H9 (cell line): ENCODE results near the gene COLEC12. TPM values are rescaled to one million over a fixed set of nuclear protein-coding genes. Genes with fewer than 3 reads are reported as not detected.

Experiments used
- DNase-seq: peaks from one replicate; pipeline ENCODE4 v3.0.0-alpha.2; 2017
- H2AFZ ChIP-seq: one replicate; pipeline ENCODE4 v1.6.1; 2013; ENCODE audit warnings: mild to moderate bottlenecking, low read length, control low read depth, moderate library complexity
- H2AK5ac ChIP-seq: 2 replicates; pipeline ENCODE4 v1.6.1; 2013; ENCODE audit warnings: low read length, control low read depth, mixed read lengths; ENCODE audit not compliant: insufficient read length
- H2BK120ac ChIP-seq: one replicate; pipeline ENCODE4 v1.6.1; 2013; ENCODE audit warnings: low read depth, mild to moderate bottlenecking, low read length, control low read depth, inconsistent platforms; ENCODE audit not compliant: poor library complexity, severe bottlenecking
- H2BK12ac ChIP-seq: 2 replicates; pipeline ENCODE4 v1.6.1; 2013; ENCODE audit warnings: low read length, control low read depth, mixed read lengths, low read depth; ENCODE audit not compliant: insufficient read length
- H2BK15ac ChIP-seq: 2 replicates; pipeline ENCODE4 v1.6.1; 2013; ENCODE audit warnings: low read depth, low read length, control low read depth
- H2BK20ac ChIP-seq: one replicate; pipeline ENCODE4 v1.6.1; 2013; ENCODE audit warnings: low read depth, mild to moderate bottlenecking, low read length, control low read depth, inconsistent platforms; ENCODE audit not compliant: poor library complexity, severe bottlenecking
- H2BK5ac ChIP-seq: 2 replicates; pipeline ENCODE4 v1.6.1; 2013; ENCODE audit warnings: low read length, control low read depth, mixed read lengths; ENCODE audit not compliant: insufficient read length
- H3K14ac ChIP-seq: 2 replicates; pipeline ENCODE4 v1.6.1; 2013; ENCODE audit warnings: low read length, control low read depth; ENCODE audit not compliant: insufficient read depth
- H3K18ac ChIP-seq: 2 replicates; pipeline ENCODE4 v1.6.1; 2013; ENCODE audit warnings: low read depth, mild to moderate bottlenecking, mixed read lengths, low read length, control low read depth; ENCODE audit not compliant: insufficient read length
- H3K23ac ChIP-seq: 2 replicates; pipeline ENCODE4 v1.6.1; 2013; ENCODE audit warnings: low read length, control low read depth, mixed read lengths, low read depth; ENCODE audit not compliant: insufficient read length
- H3K23me2 ChIP-seq: 2 replicates; pipeline ENCODE4 v1.6.1; 2013; ENCODE audit warnings: low read depth, mild to moderate bottlenecking, mixed read lengths, low read length, control low read depth; ENCODE audit not compliant: insufficient read length, poor library complexity, severe bottlenecking
- H3K27ac ChIP-seq: 2 replicates; pipeline ENCODE4 v1.5.1; 2013; ENCODE audit warnings: low read length, control low read depth, mixed read lengths, low read depth; ENCODE audit not compliant: insufficient read length
- H3K27me3 ChIP-seq: 2 replicates; pipeline ENCODE4 v1.6.1; 2013; ENCODE audit warnings: low read length, control low read depth, inconsistent platforms; ENCODE audit not compliant: insufficient read depth
- H3K4ac ChIP-seq: 2 replicates; pipeline ENCODE4 v1.6.1; 2013; ENCODE audit warnings: low read depth, mild to moderate bottlenecking, control low read depth, inconsistent platforms, low read length, moderate library complexity
- H3K4me1 ChIP-seq: 2 replicates; pipeline ENCODE4 v1.6.1; 2013; ENCODE audit warnings: low read length, control low read depth, inconsistent platforms; ENCODE audit not compliant: insufficient read depth
- H3K4me2 ChIP-seq: 2 replicates; pipeline ENCODE4 v1.6.1; 2013; ENCODE audit warnings: low read length, control low read depth, mixed read lengths; ENCODE audit not compliant: insufficient read length, insufficient read depth
- H3K56ac ChIP-seq: 2 replicates; pipeline ENCODE4 v1.6.1; 2013; ENCODE audit warnings: low read depth, mild to moderate bottlenecking, mixed read lengths, low read length, control low read depth; ENCODE audit not compliant: insufficient read length
- H3K79me1 ChIP-seq: 2 replicates; pipeline ENCODE4 v1.6.1; 2013; ENCODE audit warnings: low read depth, mild to moderate bottlenecking, moderate library complexity, low read length, control low read depth, inconsistent platforms; ENCODE audit not compliant: insufficient read depth, poor library complexity, severe bottlenecking
- H3K79me2 ChIP-seq: 2 replicates; pipeline ENCODE4 v1.6.1; 2013; ENCODE audit warnings: low read length, control low read depth, inconsistent platforms; ENCODE audit not compliant: insufficient read depth
- H3K9ac ChIP-seq: 2 replicates; pipeline ENCODE4 v1.6.1; 2013; ENCODE audit warnings: low read length, control low read depth, mixed read lengths; ENCODE audit not compliant: insufficient read length; ENCODE audit errors: extremely low read depth
- H3K9me3 ChIP-seq: one replicate; pipeline ENCODE4 v1.6.1; 2013; ENCODE audit warnings: low read depth, low read length, inconsistent platforms; ENCODE audit not compliant: control insufficient read depth
- H3T11ph ChIP-seq: one replicate; pipeline ENCODE4 v1.6.1; 2013; ENCODE audit warnings: mild to moderate bottlenecking, low read length, control low read depth, inconsistent platforms
- H4K20me1 ChIP-seq: one replicate; pipeline ENCODE4 v1.6.1; 2013; ENCODE audit not compliant: control insufficient read depth, insufficient read length, insufficient read depth
- H4K5ac ChIP-seq: 2 replicates; pipeline ENCODE4 v1.6.1; 2013; ENCODE audit warnings: low read depth, mild to moderate bottlenecking, mixed read lengths, low read length, control low read depth; ENCODE audit not compliant: insufficient read length
- H4K8ac ChIP-seq: replicated peaks from 2 replicates; pipeline ENCODE4 v1.6.1; 2013; ENCODE audit warnings: low read length, control low read depth, mixed read lengths, low read depth; ENCODE audit not compliant: insufficient read length
- H4K91ac ChIP-seq: 2 replicates; pipeline ENCODE4 v1.6.1; 2013; ENCODE audit warnings: low read depth, mild to moderate bottlenecking, moderate library complexity, mixed read lengths, low read length, control low read depth; ENCODE audit not compliant: insufficient read length
- H3K27ac Mint-ChIP-seq, 3 experiments: 2 replicates in 2 of 3; 3 replicates in 1 of 3; pipeline ENCODE4 v1.8.0; 2020 to 2021; ENCODE audit warnings: mixed read lengths in 3 of 3, mild to moderate bottlenecking in 1 of 3, moderate library complexity in 1 of 3
- H3K27me3 Mint-ChIP-seq: 2 replicates; pipeline ENCODE4 v1.8.0; 2021; ENCODE audit warnings: low read depth, mild to moderate bottlenecking, moderate library complexity, mixed read lengths
- H3K36me3 Mint-ChIP-seq, 3 experiments: 2 replicates in 2 of 3; 3 replicates in 1 of 3; pipeline ENCODE4 v1.8.0; 2020 to 2021; ENCODE audit warnings: low read depth in 3 of 3, mixed read lengths in 3 of 3; ENCODE audit not compliant: insufficient read depth in 1 of 3
- H3K4me1 Mint-ChIP-seq, 2 experiments: 2 replicates each; pipeline ENCODE4 v1.8.0; 2020; ENCODE audit warnings: mixed read lengths in 2 of 2
- H3K4me3 Mint-ChIP-seq, 2 experiments: 2 replicates in 1 of 2; 3 replicates in 1 of 2; pipeline ENCODE4 v1.8.0; 2020 to 2021; ENCODE audit warnings: mild to moderate bottlenecking in 2 of 2, mixed read lengths in 2 of 2, moderate library complexity in 1 of 2
- H3K9me3 Mint-ChIP-seq, 2 experiments: 2 replicates in 1 of 2; 3 replicates in 1 of 2; pipeline ENCODE4 v1.8.0; 2020; ENCODE audit warnings: mild to moderate bottlenecking in 2 of 2, mixed read lengths in 2 of 2, moderate library complexity in 1 of 2
- WGBS: extraction: QIAGEN DNeasy Blood & Tissue Kit; methylation state at CpG from one replicate; pipeline ENCODE4 v1.1.7; 2013; ENCODE audit warnings: missing lambda C conversion rate, low lambda C conversion rate, mixed read lengths; ENCODE audit not compliant: insufficient read length; ENCODE audit errors: extremely low coverage; 5-methylcytosine and 5-hydroxymethylcytosine counted together
- total RNA-seq: library from RNA; stranded (reverse); gene quantifications from 2 replicates; pipeline ENCODE4 v1.2.1, GENCODE V29; 2021
- TF ChIP-seq, protein P1 (sequence below): fragments of 200-600 bp; sonication (generic); conservative IDR thresholded peaks from 3 replicates; pipeline ENCODE4 v1.8.0; 2021; ENCODE audit warnings: antibody characterized with exemption, mild to moderate bottlenecking

COLEC12 gene
- total RNA-seq, 1 experiment from 2014 or later: 0.70 TPM

DNA sequence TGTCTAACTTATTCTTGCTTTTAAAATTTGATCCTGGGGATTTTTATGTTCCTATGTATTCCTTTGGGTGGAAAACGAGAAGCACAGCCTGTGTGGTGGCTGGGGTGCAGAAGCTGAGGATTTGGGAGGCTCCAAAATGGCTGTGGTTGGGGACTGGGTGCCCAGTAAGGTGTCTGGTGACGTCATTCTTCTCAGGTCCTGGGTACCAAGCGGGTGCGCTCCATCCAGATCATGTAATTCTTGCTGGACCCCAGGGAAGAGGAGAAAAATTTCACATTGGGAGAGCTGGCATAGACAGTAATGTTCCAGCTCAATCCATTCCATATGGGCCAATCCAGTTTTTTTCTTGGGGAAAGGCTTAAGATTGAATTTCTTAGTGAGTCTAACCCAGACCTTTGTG lies 171.6 kb downstream of the COLEC12 start:
- WGBS: no CpG with 5 or more reads among the region's 4 CpGs
- no peak overlapping the region for H2BK15ac ChIP-seq

More for the DNA sequence above, 171.6 kb downstream of the COLEC12 start:
- Histone ChIP-seq H3K79me1 (no peaks in the 10 kb centered on the region), H3T11ph (no peak overlapping the region), H2BK5ac (no peak overlapping the region), H4K20me1 (no peaks in the 10 kb centered on the region), H3K9ac (no peak overlapping the region), H4K8ac (no peak overlapping the region), H3K4me1 (no peaks in the 10 kb centered on the region), H2BK12ac (no peak overlapping the region), H3K27me3 (no peaks in the 10 kb centered on the region), H3K23ac (no peak overlapping the region), H3K9me3 (no peaks in the 10 kb centered on the region), H3K79me2 (no peaks in the 10 kb centered on the region), H2AK5ac (no peak overlapping the region), H4K5ac (no peak overlapping the region), H3K23me2 (no peaks in the 10 kb centered on the region), H3K18ac (no peak overlapping the region), H2BK120ac (no peak overlapping the region), H2AFZ (no peak overlapping the region), H3K4ac (no peak overlapping the region), H3K56ac (no peak overlapping the region), H3K4me2 (no peak overlapping the region), H2BK20ac (no peak overlapping the region), H3K27ac (no peak overlapping the region), H4K91ac (no peak overlapping the region), H3K14ac (no peak overlapping the region)
- Mint-ChIP-seq H3K9me3 (no peaks in the 10 kb centered on the region), H3K4me3 (no peak overlapping the region), H3K27ac (no peak overlapping the region), H3K27me3 (peaks cover 2% of the 10 kb centered on the region; the same call in 1 of the 2 replicates), H3K4me1 (peaks cover 0 to 6% of the 10 kb centered on the region in 2 experiments; a peak in 1 of 4 replicates), H3K36me3 (no peaks in the 10 kb centered on the region)
- TF ChIP-seq, protein P1, sequence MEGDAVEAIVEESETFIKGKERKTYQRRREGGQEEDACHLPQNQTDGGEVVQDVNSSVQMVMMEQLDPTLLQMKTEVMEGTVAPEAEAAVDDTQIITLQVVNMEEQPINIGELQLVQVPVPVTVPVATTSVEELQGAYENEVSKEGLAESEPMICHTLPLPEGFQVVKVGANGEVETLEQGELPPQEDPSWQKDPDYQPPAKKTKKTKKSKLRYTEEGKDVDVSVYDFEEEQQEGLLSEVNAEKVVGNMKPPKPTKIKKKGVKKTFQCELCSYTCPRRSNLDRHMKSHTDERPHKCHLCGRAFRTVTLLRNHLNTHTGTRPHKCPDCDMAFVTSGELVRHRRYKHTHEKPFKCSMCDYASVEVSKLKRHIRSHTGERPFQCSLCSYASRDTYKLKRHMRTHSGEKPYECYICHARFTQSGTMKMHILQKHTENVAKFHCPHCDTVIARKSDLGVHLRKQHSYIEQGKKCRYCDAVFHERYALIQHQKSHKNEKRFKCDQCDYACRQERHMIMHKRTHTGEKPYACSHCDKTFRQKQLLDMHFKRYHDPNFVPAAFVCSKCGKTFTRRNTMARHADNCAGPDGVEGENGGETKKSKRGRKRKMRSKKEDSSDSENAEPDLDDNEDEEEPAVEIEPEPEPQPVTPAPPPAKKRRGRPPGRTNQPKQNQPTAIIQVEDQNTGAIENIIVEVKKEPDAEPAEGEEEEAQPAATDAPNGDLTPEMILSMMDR: no peak
- no peak for DNase-seq
